H9 (cell line): ENCODE measurements around the gene SLC45A1. TPM values are rescaled to one million over a fixed set of nuclear protein-coding genes. Genes with fewer than 3 reads are reported as not detected.

Experiments used
- DNase-seq: peaks from one replicate; pipeline ENCODE4 v3.0.0-alpha.2; 2017
- H2AFZ ChIP-seq: one replicate; pipeline ENCODE4 v1.6.1; 2013; ENCODE audit warnings: mild to moderate bottlenecking, low read length, control low read depth, moderate library complexity
- H2AK5ac ChIP-seq: 2 replicates; pipeline ENCODE4 v1.6.1; 2013; ENCODE audit warnings: low read length, control low read depth, mixed read lengths; ENCODE audit not compliant: insufficient read length
- H2BK120ac ChIP-seq: one replicate; pipeline ENCODE4 v1.6.1; 2013; ENCODE audit warnings: low read depth, mild to moderate bottlenecking, low read length, control low read depth, inconsistent platforms; ENCODE audit not compliant: poor library complexity, severe bottlenecking
- H2BK12ac ChIP-seq: 2 replicates; pipeline ENCODE4 v1.6.1; 2013; ENCODE audit warnings: low read length, control low read depth, mixed read lengths, low read depth; ENCODE audit not compliant: insufficient read length
- H2BK15ac ChIP-seq: 2 replicates; pipeline ENCODE4 v1.6.1; 2013; ENCODE audit warnings: low read depth, low read length, control low read depth
- H2BK20ac ChIP-seq: one replicate; pipeline ENCODE4 v1.6.1; 2013; ENCODE audit warnings: low read depth, mild to moderate bottlenecking, low read length, control low read depth, inconsistent platforms; ENCODE audit not compliant: poor library complexity, severe bottlenecking
- H2BK5ac ChIP-seq: 2 replicates; pipeline ENCODE4 v1.6.1; 2013; ENCODE audit warnings: low read length, control low read depth, mixed read lengths; ENCODE audit not compliant: insufficient read length
- H3K14ac ChIP-seq: 2 replicates; pipeline ENCODE4 v1.6.1; 2013; ENCODE audit warnings: low read length, control low read depth; ENCODE audit not compliant: insufficient read depth
- H3K18ac ChIP-seq: 2 replicates; pipeline ENCODE4 v1.6.1; 2013; ENCODE audit warnings: low read depth, mild to moderate bottlenecking, mixed read lengths, low read length, control low read depth; ENCODE audit not compliant: insufficient read length
- H3K23ac ChIP-seq: 2 replicates; pipeline ENCODE4 v1.6.1; 2013; ENCODE audit warnings: low read length, control low read depth, mixed read lengths, low read depth; ENCODE audit not compliant: insufficient read length
- H3K23me2 ChIP-seq: 2 replicates; pipeline ENCODE4 v1.6.1; 2013; ENCODE audit warnings: low read depth, mild to moderate bottlenecking, mixed read lengths, low read length, control low read depth; ENCODE audit not compliant: insufficient read length, poor library complexity, severe bottlenecking
- H3K27ac ChIP-seq: 2 replicates; pipeline ENCODE4 v1.5.1; 2013; ENCODE audit warnings: low read length, control low read depth, mixed read lengths, low read depth; ENCODE audit not compliant: insufficient read length
- H3K27me3 ChIP-seq: 2 replicates; pipeline ENCODE4 v1.6.1; 2013; ENCODE audit warnings: low read length, control low read depth, inconsistent platforms; ENCODE audit not compliant: insufficient read depth
- H3K4ac ChIP-seq: 2 replicates; pipeline ENCODE4 v1.6.1; 2013; ENCODE audit warnings: low read depth, mild to moderate bottlenecking, control low read depth, inconsistent platforms, low read length, moderate library complexity
- H3K4me1 ChIP-seq: 2 replicates; pipeline ENCODE4 v1.6.1; 2013; ENCODE audit warnings: low read length, control low read depth, inconsistent platforms; ENCODE audit not compliant: insufficient read depth
- H3K4me2 ChIP-seq: 2 replicates; pipeline ENCODE4 v1.6.1; 2013; ENCODE audit warnings: low read length, control low read depth, mixed read lengths; ENCODE audit not compliant: insufficient read length, insufficient read depth
- H3K56ac ChIP-seq: 2 replicates; pipeline ENCODE4 v1.6.1; 2013; ENCODE audit warnings: low read depth, mild to moderate bottlenecking, mixed read lengths, low read length, control low read depth; ENCODE audit not compliant: insufficient read length
- H3K79me1 ChIP-seq: 2 replicates; pipeline ENCODE4 v1.6.1; 2013; ENCODE audit warnings: low read depth, mild to moderate bottlenecking, moderate library complexity, low read length, control low read depth, inconsistent platforms; ENCODE audit not compliant: insufficient read depth, poor library complexity, severe bottlenecking
- H3K79me2 ChIP-seq: 2 replicates; pipeline ENCODE4 v1.6.1; 2013; ENCODE audit warnings: low read length, control low read depth, inconsistent platforms; ENCODE audit not compliant: insufficient read depth
- H3K9ac ChIP-seq: 2 replicates; pipeline ENCODE4 v1.6.1; 2013; ENCODE audit warnings: low read length, control low read depth, mixed read lengths; ENCODE audit not compliant: insufficient read length; ENCODE audit errors: extremely low read depth
- H3K9me3 ChIP-seq: one replicate; pipeline ENCODE4 v1.6.1; 2013; ENCODE audit warnings: low read depth, low read length, inconsistent platforms; ENCODE audit not compliant: control insufficient read depth
- H3T11ph ChIP-seq: one replicate; pipeline ENCODE4 v1.6.1; 2013; ENCODE audit warnings: mild to moderate bottlenecking, low read length, control low read depth, inconsistent platforms
- H4K20me1 ChIP-seq: one replicate; pipeline ENCODE4 v1.6.1; 2013; ENCODE audit not compliant: control insufficient read depth, insufficient read length, insufficient read depth
- H4K5ac ChIP-seq: 2 replicates; pipeline ENCODE4 v1.6.1; 2013; ENCODE audit warnings: low read depth, mild to moderate bottlenecking, mixed read lengths, low read length, control low read depth; ENCODE audit not compliant: insufficient read length
- H4K8ac ChIP-seq: replicated peaks from 2 replicates; pipeline ENCODE4 v1.6.1; 2013; ENCODE audit warnings: low read length, control low read depth, mixed read lengths, low read depth; ENCODE audit not compliant: insufficient read length
- H4K91ac ChIP-seq: 2 replicates; pipeline ENCODE4 v1.6.1; 2013; ENCODE audit warnings: low read depth, mild to moderate bottlenecking, moderate library complexity, mixed read lengths, low read length, control low read depth; ENCODE audit not compliant: insufficient read length
- H3K27ac Mint-ChIP-seq, 3 experiments: 2 replicates in 2 of 3; 3 replicates in 1 of 3; pipeline ENCODE4 v1.8.0; 2020 to 2021; ENCODE audit warnings: mixed read lengths in 3 of 3, mild to moderate bottlenecking in 1 of 3, moderate library complexity in 1 of 3
- H3K27me3 Mint-ChIP-seq: 2 replicates; pipeline ENCODE4 v1.8.0; 2021; ENCODE audit warnings: low read depth, mild to moderate bottlenecking, moderate library complexity, mixed read lengths
- H3K36me3 Mint-ChIP-seq, 3 experiments: 2 replicates in 2 of 3; 3 replicates in 1 of 3; pipeline ENCODE4 v1.8.0; 2020 to 2021; ENCODE audit warnings: low read depth in 3 of 3, mixed read lengths in 3 of 3; ENCODE audit not compliant: insufficient read depth in 1 of 3
- H3K4me1 Mint-ChIP-seq, 2 experiments: 2 replicates each; pipeline ENCODE4 v1.8.0; 2020; ENCODE audit warnings: mixed read lengths in 2 of 2
- H3K4me3 Mint-ChIP-seq, 2 experiments: 2 replicates in 1 of 2; 3 replicates in 1 of 2; pipeline ENCODE4 v1.8.0; 2020 to 2021; ENCODE audit warnings: mild to moderate bottlenecking in 2 of 2, mixed read lengths in 2 of 2, moderate library complexity in 1 of 2
- H3K9me3 Mint-ChIP-seq, 2 experiments: 2 replicates in 1 of 2; 3 replicates in 1 of 2; pipeline ENCODE4 v1.8.0; 2020; ENCODE audit warnings: mild to moderate bottlenecking in 2 of 2, mixed read lengths in 2 of 2, moderate library complexity in 1 of 2
- CTCF ChIP-seq: fragments of 200-600 bp; sonication (generic); conservative IDR thresholded peaks from 3 replicates; pipeline ENCODE4 v1.8.0; 2021; ENCODE audit warnings: antibody characterized with exemption, mild to moderate bottlenecking
- WGBS: extraction: QIAGEN DNeasy Blood & Tissue Kit; methylation state at CpG from one replicate; pipeline ENCODE4 v1.1.7; 2013; ENCODE audit warnings: missing lambda C conversion rate, low lambda C conversion rate, mixed read lengths; ENCODE audit not compliant: insufficient read length; ENCODE audit errors: extremely low coverage; 5-methylcytosine and 5-hydroxymethylcytosine counted together
- total RNA-seq: library from RNA; stranded (reverse); gene quantifications from 2 replicates; pipeline ENCODE4 v1.2.1, GENCODE V29; 2021

Gene SLC45A1
- total RNA-seq, 1 experiment from 2014 or later = 0.63 TPM

GRCh38 chr1:8297245-8297644 lies 20.7 kb upstream of the SLC45A1 start:
- H2BK5ac ChIP-seq = no peak overlapping the region
- H3T11ph ChIP-seq = no peak overlapping the region
- no peak overlapping the region for H3K9ac ChIP-seq
- no peak overlapping the region for H2BK120ac ChIP-seq
- H3K56ac ChIP-seq = no peak overlapping the region
- H3K9me3 ChIP-seq = no peaks in the 10 kb centered on the region
- Mint-ChIP-seq H3K27ac (no peak overlapping the region; a peak in 1 of 7 replicates), H3K9me3 (no peaks in the 10 kb centered on the region), H3K36me3 (no peaks in the 10 kb centered on the region), H3K4me3 (no peak overlapping the region), H3K4me1 (peaks cover 14% of the 10 kb centered on the region in 2 experiments), H3K27me3 (no peaks in the 10 kb centered on the region)
- H3K27ac ChIP-seq = no peak overlapping the region
- WGBS = no CpG with 5 or more reads among the region's 4 CpGs
- no peaks in the 10 kb centered on the region for H3K79me1 ChIP-seq
- no peak overlapping the region for H3K14ac ChIP-seq
- H4K20me1 ChIP-seq = no peaks in the 10 kb centered on the region
- no peak overlapping the region for H3K4ac ChIP-seq
- no peaks in the 10 kb centered on the region for H3K4me1 ChIP-seq
- H2AFZ ChIP-seq = peak overlapping the region; percentile 45
- H2BK15ac ChIP-seq = no peak overlapping the region
- no peak overlapping the region for H2BK12ac ChIP-seq
- no peak overlapping the region for H4K5ac ChIP-seq
- H4K91ac ChIP-seq = no peak overlapping the region
- no peak overlapping the region for H2AK5ac ChIP-seq
- no peaks in the 10 kb centered on the region for H3K27me3 ChIP-seq
- H3K79me2 ChIP-seq = no peaks in the 10 kb centered on the region
- H3K23me2 ChIP-seq = no peaks in the 10 kb centered on the region
- no peak for TF ChIP-seq CTCF
- no peak overlapping the region for H2BK20ac ChIP-seq
- no peak overlapping the region for H4K8ac ChIP-seq
- H3K23ac ChIP-seq = no peak overlapping the region
- H3K18ac ChIP-seq = no peak overlapping the region
- DNase-seq = no peak
- H3K4me2 ChIP-seq = no peak overlapping the region
